ENCODE measurements around the gene PPP6C. TPM values are rescaled to one million over a fixed set of nuclear protein-coding genes. Genes with fewer than 3 reads are reported as not detected.
"Not testable (repeated sequence)": the region's sequence is repeated elsewhere in the genome, so short reads cannot be mapped to it uniquely, and the experiment has no call there.

PPP6C gene
- total RNA-seq, 2 donors from 2014 or later, result 38.0 to 41.4 TPM

GRCh38 chr9:125121146-125121545 lies 68.5 kb downstream of the PPP6C start:
- ATAC-seq (replicated peaks in 1 of 2) (peak in 1 of 2 donors; percentile 7), DNase-seq (no peak)
- peaks cover 35% of the 10 kb centered on the region for H3K4me1 Mint-ChIP-seq (ENCODE audit: low read depth)
- peaks cover 0 to 2% of the 10 kb centered on the region in 2 donors for H3K36me3 Mint-ChIP-seq (ENCODE audit: insufficient read depth in 2 of 2)
- peak overlapping the region; percentile 2 to 9 for H3K4me3 Mint-ChIP-seq
- H3K27ac Mint-ChIP-seq, result no peak overlapping the region
- H3K9me3 Mint-ChIP-seq, result no peaks in the 10 kb centered on the region
- H3K27me3 Mint-ChIP-seq (ENCODE audit: low read depth), result no peaks in the 10 kb centered on the region

- H3K4me1 Mint-ChIP-seq (ENCODE audit: low read depth), result peaks cover 25% of the 10 kb centered on the region
- peak overlapping the region; percentile 50 for H3K27ac Mint-ChIP-seq
- no peaks in the 10 kb centered on the region for H3K27me3 Mint-ChIP-seq (ENCODE audit: low read depth)
- H3K36me3 Mint-ChIP-seq (ENCODE audit: insufficient read depth in 2 of 2), result peaks cover 0 to 2% of the 10 kb centered on the region in 2 donors
- H3K9me3 Mint-ChIP-seq, result no peaks in the 10 kb centered on the region
- no peak overlapping the region for H3K4me3 Mint-ChIP-seq
- ATAC-seq (replicated peaks in 1 of 2) (peak; percentile 65 to 70), DNase-seq (no peak)
Measured at GRCh38 chr9:125119643-125120286, 69.8 kb downstream of the PPP6C start.

- not testable (repeated sequence) for DNase-seq; H3K36me3 Mint-ChIP-seq (ENCODE audit: insufficient read depth in 2 of 2); H3K9me3 Mint-ChIP-seq; H3K27me3 Mint-ChIP-seq (ENCODE audit: low read depth); H3K4me3 Mint-ChIP-seq; ATAC-seq (replicated peaks in 1 of 2); H3K27ac Mint-ChIP-seq
- H3K4me1 Mint-ChIP-seq (ENCODE audit: low read depth), result peaks cover 25% of the 10 kb centered on the region
Measured at GRCh38 chr9:125118696-125119095, 70.9 kb downstream of the PPP6C start.

- not testable (repeated sequence) for H3K9me3 Mint-ChIP-seq; DNase-seq; H3K36me3 Mint-ChIP-seq (ENCODE audit: insufficient read depth in 2 of 2); H3K27me3 Mint-ChIP-seq (ENCODE audit: low read depth); H3K4me3 Mint-ChIP-seq; H3K27ac Mint-ChIP-seq; H3K4me1 Mint-ChIP-seq (ENCODE audit: low read depth); ATAC-seq (replicated peaks in 1 of 2)
Measured at GRCh38 chr9:125114503-125114902, 75.1 kb downstream of the PPP6C start.

GRCh38 chr9:125110464-125110863 lies 79.1 kb downstream of the PPP6C start:
- Mint-ChIP-seq H3K27me3 (ENCODE audit: low read depth) (no peaks in the 10 kb centered on the region), H3K9me3 (peaks cover 3 to 6% of the 10 kb centered on the region in 2 donors), H3K4me3 (no peak overlapping the region), H3K4me1 (ENCODE audit: low read depth) (no peaks in the 10 kb centered on the region), H3K36me3 (ENCODE audit: insufficient read depth in 2 of 2) (peaks cover 5% of the 10 kb centered on the region in 2 donors), H3K27ac (no peak overlapping the region)
- ATAC-seq (replicated peaks in 1 of 2) (no peak), DNase-seq (no peak)

- not testable (repeated sequence) for H3K27ac Mint-ChIP-seq; H3K36me3 Mint-ChIP-seq (ENCODE audit: insufficient read depth in 2 of 2); ATAC-seq (replicated peaks in 1 of 2)
Measured at GRCh38 chr9:125108541-125108940, 81.1 kb downstream of the PPP6C start.

GRCh38 chr9:125106285-125106893 lies 83.2 kb downstream of the PPP6C start:
- Mint-ChIP-seq H3K27ac (no peak overlapping the region), H3K4me1 (ENCODE audit: low read depth) (peaks cover 7% of the 10 kb centered on the region)
- no peak for DNase-seq

More at GRCh38 chr9:125108541-125108940, 81.1 kb downstream of the PPP6C start:
- not testable (repeated sequence) for H3K27me3 Mint-ChIP-seq (ENCODE audit: low read depth); DNase-seq; H3K9me3 Mint-ChIP-seq; H3K4me3 Mint-ChIP-seq; H3K4me1 Mint-ChIP-seq (ENCODE audit: low read depth)

GRCh38 chr9:125103770-125104460 lies 85.7 kb downstream of the PPP6C start:
- no peak overlapping the region for H3K27ac Mint-ChIP-seq
- H3K9me3 Mint-ChIP-seq, result no peaks in the 10 kb centered on the region
- H3K36me3 Mint-ChIP-seq (ENCODE audit: insufficient read depth in 2 of 2), result no peaks in the 10 kb centered on the region
- DNase-seq (no peak), ATAC-seq (replicated peaks in 1 of 2) (no peak)
- H3K4me1 Mint-ChIP-seq (ENCODE audit: low read depth), result peaks cover 7% of the 10 kb centered on the region
- no peak overlapping the region for H3K4me3 Mint-ChIP-seq
- no peaks in the 10 kb centered on the region for H3K27me3 Mint-ChIP-seq (ENCODE audit: low read depth)

More at GRCh38 chr9:125106285-125106893, 83.2 kb downstream of the PPP6C start:
- H3K36me3 Mint-ChIP-seq (ENCODE audit: insufficient read depth in 2 of 2), result no peaks in the 10 kb centered on the region
- no peak for ATAC-seq (replicated peaks in 1 of 2)
- H3K4me3 Mint-ChIP-seq, result no peak overlapping the region
- no peaks in the 10 kb centered on the region for H3K27me3 Mint-ChIP-seq (ENCODE audit: low read depth)
- no peaks in the 10 kb centered on the region for H3K9me3 Mint-ChIP-seq

- no peaks in the 10 kb centered on the region for H3K27me3 Mint-ChIP-seq (ENCODE audit: low read depth)
- no peak overlapping the region for H3K4me3 Mint-ChIP-seq
- H3K4me1 Mint-ChIP-seq (ENCODE audit: low read depth), result peaks cover 7% of the 10 kb centered on the region
- no peaks in the 10 kb centered on the region for H3K9me3 Mint-ChIP-seq
- DNase-seq (no peak), ATAC-seq (replicated peaks in 1 of 2) (no peak)
- H3K36me3 Mint-ChIP-seq (ENCODE audit: insufficient read depth in 2 of 2), result no peaks in the 10 kb centered on the region
- no peak overlapping the region for H3K27ac Mint-ChIP-seq
Measured at GRCh38 chr9:125103021-125103420, 86.6 kb downstream of the PPP6C start.

GRCh38 chr9:125100822-125101221 lies 88.8 kb downstream of the PPP6C start:
- no peak for DNase-seq
- peaks cover 0 to 3% of the 10 kb centered on the region in 2 donors for H3K9me3 Mint-ChIP-seq
- H3K4me1 Mint-ChIP-seq (ENCODE audit: low read depth), result peaks cover 7% of the 10 kb centered on the region

GRCh38 chr9:125099816-125100215 lies 89.8 kb downstream of the PPP6C start:
- Mint-ChIP-seq H3K27ac (no peak overlapping the region), H3K4me1 (ENCODE audit: low read depth) (peaks cover 7% of the 10 kb centered on the region), H3K9me3 (peaks cover 2 to 3% of the 10 kb centered on the region in 2 donors), H3K27me3 (ENCODE audit: low read depth) (no peaks in the 10 kb centered on the region), H3K4me3 (no peak overlapping the region), H3K36me3 (ENCODE audit: insufficient read depth in 2 of 2) (peaks cover 8 to 12% of the 10 kb centered on the region in 2 donors)
- ATAC-seq (replicated peaks in 1 of 2) (no peak), DNase-seq (no peak)

More at GRCh38 chr9:125100822-125101221, 88.8 kb downstream of the PPP6C start:
- Mint-ChIP-seq H3K27ac (no peak overlapping the region), H3K27me3 (ENCODE audit: low read depth) (no peaks in the 10 kb centered on the region), H3K4me3 (no peak overlapping the region), H3K36me3 (ENCODE audit: insufficient read depth in 2 of 2) (peaks cover 5 to 6% of the 10 kb centered on the region in 2 donors)
- ATAC-seq (replicated peaks in 1 of 2), result no peak

Measured in activated T-cell treated with anti-CD3 and anti-CD28 coated beads, Interleukin-2, amount 50 U/mL, for 72 hours (primary cell).